K562 (cell line): ENCODE data around the gene TMEM132D. TPM values are rescaled to one million over a fixed set of nuclear protein-coding genes. Genes with fewer than 3 reads are reported as not detected.

Source experiments
- ATAC-seq: fragments of 200-7000 bp; cut with Tn5 transposase; 3 replicates; pipeline ENCODE4 v1.9.1; 2020; ENCODE audit warnings: moderate library complexity
- BruUV-seq: library from RNA; stranded (reverse); fragments of 400-500 nt; replicated peaks from 2 replicates; lab custom pipeline; 2021; lab: Mats Ljungman, UMichigan
- CTCF ChIA-PET: fragments of 300-600 bp; formaldehyde crosslinking; extraction: SDS; loops from one replicate; lab custom pipeline; 2021; ENCODE audit warnings: low intra/inter-chr PET ratio; lab: Yijun Ruan, JAX
- POLR2A ChIA-PET: fragments of 300-600, 350-650 bp; sonication (Branson Sonifier 250); formaldehyde crosslinking; extraction: SDS; loops from one replicate; lab custom pipeline; 2021; ENCODE audit warnings: antibody characterized with exemption, inconsistent platforms; lab: Yijun Ruan, JAX
- DNase-seq, 4 experiments: peaks; one replicate each; pipeline versions ENCODE4 v3.0.0 to v3.0.0-alpha.2; 2011 to 2018; ENCODE audit warnings: low spot score in 3 of 4, mixed read lengths in 3 of 4; ENCODE audit errors: extremely low read depth in 1 of 4
- FAIRE-seq: peaks from 2 replicates; lab custom pipeline; 2011; peaks lifted over from hg19 to GRCh38; lab: Jason Lieb, UNC
- H2AFZ ChIP-seq: 2 replicates; pipeline ENCODE4 v1.6.0; 2011; ENCODE audit warnings: low read depth, low read length, control low read depth, inconsistent platforms
- H3K27ac ChIP-seq: fragments of 200-600 bp; 3 replicates; pipeline ENCODE4 v1.8.0; 2011; ENCODE audit warnings: low read depth, mild to moderate bottlenecking, control low read depth, inconsistent platforms, low read length, moderate library complexity, mixed read lengths; ENCODE audit errors: extremely low read depth
- H3K27me3 ChIP-seq, 2 experiments: fragments of 300-600 bp in 1 of 2; 2 replicates in 1 of 2; 3 replicates in 1 of 2; pipeline versions ENCODE4 v1.6.0 to v1.8.0; 2011; ENCODE audit warnings: inconsistent platforms in 2 of 2, low read length in 2 of 2, mild to moderate bottlenecking in 1 of 2, mixed read lengths in 1 of 2, moderate library complexity in 1 of 2; ENCODE audit not compliant: control insufficient read depth in 2 of 2, insufficient read depth in 2 of 2
- H3K36me3 ChIP-seq: fragments of 300-600 bp; 3 replicates; pipeline ENCODE4 v1.8.0; 2011; ENCODE audit warnings: mild to moderate bottlenecking, low read length, inconsistent platforms; ENCODE audit not compliant: control insufficient read depth, insufficient read depth
- H3K4me1 ChIP-seq, 2 experiments: fragments of 200-600 bp in 1 of 2; replicated peaks in 1 of 2; 2 replicates in 1 of 2; 3 replicates in 1 of 2; pipeline versions ENCODE4 v1.5.1 to v1.8.0; 2011; ENCODE audit warnings: inconsistent platforms in 2 of 2, low read length in 2 of 2, mild to moderate bottlenecking in 1 of 2, mixed read lengths in 1 of 2, moderate library complexity in 1 of 2; ENCODE audit not compliant: control insufficient read depth in 2 of 2, insufficient read depth in 2 of 2
- H3K4me2 ChIP-seq: 2 replicates; pipeline ENCODE4 v1.6.1; 2011; ENCODE audit warnings: low read length, control low read depth, inconsistent platforms, mixed read lengths; ENCODE audit not compliant: insufficient read depth
- H3K4me3 ChIP-seq: fragments of 200-600 bp; sonication (generic), shearing (Covaris generic); 2 replicates; pipeline ENCODE4 v1.5.1; 2016; ENCODE audit warnings: control low read depth, inconsistent platforms
- H3K79me2 ChIP-seq: fragments of 200-600 bp; 3 replicates; pipeline ENCODE4 v1.8.0; 2011; ENCODE audit warnings: low read length, inconsistent platforms; ENCODE audit not compliant: control insufficient read depth, insufficient read depth
- H3K9ac ChIP-seq, 2 experiments: 2 replicates each; pipeline versions ENCODE4 v1.6.0 to v1.6.1; 2011; ENCODE audit warnings: low read depth in 2 of 2, low read length in 2 of 2, control low read depth in 1 of 2, inconsistent platforms in 1 of 2, mild to moderate bottlenecking in 1 of 2, mixed read lengths in 1 of 2; ENCODE audit not compliant: insufficient read depth in 1 of 2
- H3K9me1 ChIP-seq: one replicate; pipeline ENCODE4 v1.6.0; 2011; ENCODE audit warnings: inconsistent platforms, mild to moderate bottlenecking, low read length, moderate library complexity; ENCODE audit not compliant: control insufficient read depth, insufficient read depth
- H3K9me3 ChIP-seq: replicated peaks from 2 replicates; pipeline ENCODE4 v1.5.1; 2011; ENCODE audit warnings: low read depth, low read length, inconsistent platforms; ENCODE audit not compliant: control insufficient read depth, insufficient read depth
- H4K20me1 ChIP-seq: replicated peaks from 2 replicates; pipeline ENCODE4 v1.6.1; 2011; ENCODE audit warnings: low read length, inconsistent platforms, mixed read lengths; ENCODE audit not compliant: control insufficient read depth, insufficient read depth
- CEBPZ ChIP-seq: fragments of 150-350 bp; IDR thresholded peaks from 2 replicates; pipeline ENCODE4 v1.6.1; 2014; ENCODE audit warnings: low read depth, mild to moderate bottlenecking, low read length, borderline replicate concordance
- DMBX1 ChIP-seq: fragments of 250-450 bp; sonication (Bioruptor Pico); IDR thresholded peaks from 2 replicates; pipeline ENCODE4 v1.8.0; 2022; ENCODE audit warnings: inconsistent platforms, mild to moderate bottlenecking, moderate library complexity, borderline replicate concordance
- MEF2D ChIP-seq: conservative IDR thresholded peaks from 2 replicates; pipeline ENCODE4 v1.6.1; 2016; ENCODE audit warnings: low read depth, missing genetic modification characterization, missing compliant biosample characterization
- POLR2G ChIP-seq: fragments of 200-400 bp; formaldehyde crosslinking; IDR thresholded peaks from 2 replicates; pipeline ENCODE4 v1.6.1; 2017; ENCODE audit warnings: low read depth, mild to moderate bottlenecking, antibody characterized with exemption, low read length, moderate library complexity
- RBM15 ChIP-seq: fragments of 200-400 bp; formaldehyde crosslinking; IDR thresholded peaks from 2 replicates; pipeline ENCODE4 v1.6.1; 2018; ENCODE audit warnings: mild to moderate bottlenecking, low read length, moderate library complexity; ENCODE audit not compliant: insufficient read depth
- THAP12 ChIP-seq: fragments of 250-450 bp; sonication (Bioruptor Pico); IDR thresholded peaks from 2 replicates; pipeline ENCODE4 v1.9.0; 2021; ENCODE audit warnings: mild to moderate bottlenecking, inconsistent platforms
- ZNF253 ChIP-seq: fragments of 250-450 bp; sonication (Bioruptor Pico); conservative IDR thresholded peaks from 2 replicates; pipeline ENCODE4 v1.6.1; 2021; ENCODE audit warnings: mild to moderate bottlenecking
- WGBS: fragments of 100-300 bp; shearing (Covaris generic); methylation state at CpG from one replicate; pipeline ENCODE4 v1.1.6; 2016; ENCODE audit warnings: low coverage, mixed read lengths; ENCODE audit not compliant: insufficient coverage; ENCODE audit errors: missing lambda C conversion rate; 5-methylcytosine and 5-hydroxymethylcytosine counted together
- in situ Hi-C: fragments of 300-500 bp; cut with MboI; formaldehyde crosslinking; loops from 4 replicates; pipeline ENCODE4 v1.15.0; 2018; ENCODE audit warnings: inconsistent platforms, mixed read lengths
- intact Hi-C: fragments of 100-400 bp; cut with micrococcal nuclease; formaldehyde crosslinking; loops from 2 replicates; pipeline ENCODE4 v1.14.2; 2022
- polyA plus RNA-seq, 8 experiments: library from polyadenylated mRNA; depleted of rRNA in 4 of 8; stranded (reverse) in 5 of 8; unstranded in 3 of 8; fragments of >200 nt; fragmentation: Nextera tagmentation in 2 of 8; fragmentation: Illumina TruSeq in 1 of 8; extraction: Ambion mirVana in 2 of 8; extraction: Trizol in 1 of 8; gene quantifications; 2 replicates each; pipeline versions ENCODE4 v1.2.1 to v1.2.3, GENCODE V29; 2011 to 2014; ENCODE audit warnings: inconsistent platforms in 1 of 8, missing spikeins in 1 of 8
- total RNA-seq, 7 experiments: library from RNA; depleted of rRNA in 6 of 7; stranded (reverse); fragments of >200 nt in 6 of 7; fragmentation: Illumina TruSeq in 2 of 7; extraction: Trizol in 2 of 7; gene quantifications; 2 replicates each; pipeline versions ENCODE4 v1.2.1 to v1.2.3, GENCODE V29; 2011 to 2021; ENCODE audit warnings: low replicate concordance in 1 of 7
- TF ChIP-seq, protein P1 (sequence below): sonication (generic); formaldehyde crosslinking; IDR thresholded peaks from 2 replicates; pipeline ENCODE4 v1.8.1; 2023; ENCODE audit warnings: mild to moderate bottlenecking, missing genetic modification reagents

Gene TMEM132D
- total and polyA plus RNA-seq, 9 of the 15 experiments (the other 6 are each of a cell fraction or from before 2014, with no cell fraction given): not detected

DNA sequence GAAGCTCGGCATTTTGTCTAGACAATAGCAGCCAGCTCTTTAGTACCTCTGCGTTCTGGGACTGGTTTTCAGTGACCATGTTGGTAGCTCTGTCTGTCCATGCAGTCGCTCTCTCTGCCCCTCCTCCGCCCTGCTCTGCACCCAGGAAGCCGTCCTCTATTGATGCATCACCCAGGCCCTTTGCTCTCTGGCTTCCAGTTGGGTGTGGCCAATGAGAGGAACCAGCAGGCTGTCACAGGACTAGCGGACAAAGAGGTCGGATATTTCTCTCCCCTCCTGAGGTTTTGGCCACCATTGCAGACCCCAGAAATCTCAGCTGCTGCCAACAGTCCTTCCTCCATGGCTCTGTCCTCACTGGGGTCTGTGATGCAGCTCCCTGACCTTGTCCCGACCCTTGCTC, 180.6 kb downstream of the TMEM132D start:
- Histone ChIP-seq H3K4me3 (no peak overlapping the region), H3K27ac (no peak overlapping the region), H2AFZ (no peak overlapping the region), H3K36me3 (no peaks in the 10 kb centered on the region), H3K9me1 (no peaks in the 10 kb centered on the region), H3K4me2 (no peak overlapping the region), H3K27me3 (peaks cover 0 to 13% of the 10 kb centered on the region in 2 experiments; a peak in 2 of 5 replicates), H3K9ac (no peak overlapping the region), H4K20me1 (no peaks in the 10 kb centered on the region), H3K79me2 (no peaks in the 10 kb centered on the region), H3K9me3 (no peaks in the 10 kb centered on the region), H3K4me1 (no peaks in the 10 kb centered on the region)
- WGBS: 1% methylated on average over 8 of the region's 8 CpGs
- FAIRE-seq (no peak), DNase-seq (no peak), ATAC-seq (no peak)
- CTCF ChIA-PET: no interaction called here
- in situ Hi-C loops (no loop called here), intact Hi-C loops (no loop called here)
- BruUV-seq: no TSS peak
- POLR2A ChIA-PET: no interaction called here
- TF ChIP-seq RBM15 (no peak), DMBX1 (CRISPR knock-in tag) (no peak), CEBPZ (no peak), THAP12 (CRISPR knock-in tag) (no peak), MEF2D (no peak), ZNF253 (no peak), POLR2G (no peak)
- TF ChIP-seq, protein P1, sequence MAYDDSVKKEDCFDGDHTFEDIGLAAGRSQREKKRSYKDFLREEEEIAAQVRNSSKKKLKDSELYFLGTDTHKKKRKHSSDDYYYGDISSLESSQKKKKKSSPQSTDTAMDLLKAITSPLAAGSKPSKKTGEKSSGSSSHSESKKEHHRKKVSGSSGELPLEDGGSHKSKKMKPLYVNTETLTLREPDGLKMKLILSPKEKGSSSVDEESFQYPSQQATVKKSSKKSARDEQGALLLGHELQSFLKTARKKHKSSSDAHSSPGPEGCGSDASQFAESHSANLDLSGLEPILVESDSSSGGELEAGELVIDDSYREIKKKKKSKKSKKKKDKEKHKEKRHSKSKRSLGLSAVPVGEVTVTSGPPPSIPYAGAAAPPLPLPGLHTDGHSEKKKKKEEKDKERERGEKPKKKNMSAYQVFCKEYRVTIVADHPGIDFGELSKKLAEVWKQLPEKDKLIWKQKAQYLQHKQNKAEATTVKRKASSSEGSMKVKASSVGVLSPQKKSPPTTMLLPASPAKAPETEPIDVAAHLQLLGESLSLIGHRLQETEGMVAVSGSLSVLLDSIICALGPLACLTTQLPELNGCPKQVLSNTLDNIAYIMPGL (CRISPR knock-in tag): no peak
